ENCODE data around the gene MRPL40.

MRPL40 gene

DNA sequence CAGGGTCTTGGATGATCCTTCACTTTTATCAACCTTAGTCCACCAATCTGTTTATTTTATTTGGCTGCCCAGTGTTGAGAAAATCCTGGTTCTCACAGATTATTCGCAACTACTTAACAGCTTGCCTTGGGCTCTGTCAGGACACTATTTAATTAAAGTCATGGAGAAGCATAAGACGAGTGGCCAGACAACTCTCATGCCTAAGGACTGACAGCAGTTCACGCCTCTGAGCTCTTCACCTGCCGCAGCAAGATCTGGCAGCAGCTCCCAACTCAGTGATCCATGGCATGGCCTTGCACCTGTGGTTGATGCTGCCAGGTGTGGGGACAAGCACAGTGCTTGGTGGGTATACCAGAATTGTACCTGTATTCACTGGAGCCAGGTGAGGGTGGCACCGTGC lies 38.6 kb upstream of the MRPL40 start:
- CTCF ChIA-PET = interaction anchor here (0.9 kb wide), 2 partner anchors 8 to 11 kb away, joined by 6 read pairs; no protein-coding TSS in a partner anchor
- POLR2A ChIA-PET = no interaction called here
- TF ChIP-seq, protein P1, sequence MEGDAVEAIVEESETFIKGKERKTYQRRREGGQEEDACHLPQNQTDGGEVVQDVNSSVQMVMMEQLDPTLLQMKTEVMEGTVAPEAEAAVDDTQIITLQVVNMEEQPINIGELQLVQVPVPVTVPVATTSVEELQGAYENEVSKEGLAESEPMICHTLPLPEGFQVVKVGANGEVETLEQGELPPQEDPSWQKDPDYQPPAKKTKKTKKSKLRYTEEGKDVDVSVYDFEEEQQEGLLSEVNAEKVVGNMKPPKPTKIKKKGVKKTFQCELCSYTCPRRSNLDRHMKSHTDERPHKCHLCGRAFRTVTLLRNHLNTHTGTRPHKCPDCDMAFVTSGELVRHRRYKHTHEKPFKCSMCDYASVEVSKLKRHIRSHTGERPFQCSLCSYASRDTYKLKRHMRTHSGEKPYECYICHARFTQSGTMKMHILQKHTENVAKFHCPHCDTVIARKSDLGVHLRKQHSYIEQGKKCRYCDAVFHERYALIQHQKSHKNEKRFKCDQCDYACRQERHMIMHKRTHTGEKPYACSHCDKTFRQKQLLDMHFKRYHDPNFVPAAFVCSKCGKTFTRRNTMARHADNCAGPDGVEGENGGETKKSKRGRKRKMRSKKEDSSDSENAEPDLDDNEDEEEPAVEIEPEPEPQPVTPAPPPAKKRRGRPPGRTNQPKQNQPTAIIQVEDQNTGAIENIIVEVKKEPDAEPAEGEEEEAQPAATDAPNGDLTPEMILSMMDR (IDR thresholded peaks at IDR 0.05; ENCODE audit: control extremely low read depth, extremely low read depth, low read depth, missing control alignments) = no peak
- no peak for DNase-seq (ENCODE audit: extremely low spot score)

DNA sequence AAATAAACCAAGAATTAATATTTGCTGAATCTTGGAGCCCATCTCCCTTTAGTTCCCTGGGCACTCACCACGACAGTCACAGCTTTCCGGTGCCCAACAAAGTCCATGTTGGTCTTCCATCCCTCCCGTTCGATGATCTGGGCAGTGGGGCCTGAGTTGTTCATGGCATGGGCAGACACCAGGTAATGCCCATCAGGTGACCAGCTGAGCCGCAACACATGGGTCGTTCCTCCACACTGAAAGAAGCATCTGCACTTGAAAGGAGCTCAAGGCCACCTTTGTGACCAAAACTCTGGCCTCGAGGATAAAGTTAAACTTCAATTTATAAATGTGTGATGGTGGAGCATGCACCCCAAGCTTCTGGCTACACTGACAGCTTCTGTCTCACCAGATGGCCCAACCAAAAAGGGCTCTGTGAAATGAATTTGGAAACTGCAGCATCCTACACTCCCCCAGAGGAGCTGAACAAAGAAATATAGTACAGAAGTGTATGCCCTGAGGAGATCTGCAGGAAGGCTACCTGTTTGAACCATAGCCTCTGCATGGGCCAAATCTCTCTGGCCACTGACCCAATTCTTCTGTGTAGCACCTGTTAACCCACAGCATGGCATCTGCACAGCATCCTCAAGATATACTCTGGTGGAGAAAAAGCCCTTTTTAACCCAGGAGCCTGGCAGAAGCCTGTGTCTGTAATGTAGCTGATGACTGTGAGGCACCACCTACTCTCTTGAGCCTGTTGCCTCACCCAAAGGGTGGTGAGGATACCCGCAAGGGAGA lies 37.9 kb upstream of the MRPL40 start:
- CTCF ChIA-PET = interaction anchor here (0.9 to 2.6 kb wide), 5 partner anchors 9 to 14 kb away, joined by 3 to 9 read pairs (median 6); no protein-coding TSS in a partner anchor

DNA sequence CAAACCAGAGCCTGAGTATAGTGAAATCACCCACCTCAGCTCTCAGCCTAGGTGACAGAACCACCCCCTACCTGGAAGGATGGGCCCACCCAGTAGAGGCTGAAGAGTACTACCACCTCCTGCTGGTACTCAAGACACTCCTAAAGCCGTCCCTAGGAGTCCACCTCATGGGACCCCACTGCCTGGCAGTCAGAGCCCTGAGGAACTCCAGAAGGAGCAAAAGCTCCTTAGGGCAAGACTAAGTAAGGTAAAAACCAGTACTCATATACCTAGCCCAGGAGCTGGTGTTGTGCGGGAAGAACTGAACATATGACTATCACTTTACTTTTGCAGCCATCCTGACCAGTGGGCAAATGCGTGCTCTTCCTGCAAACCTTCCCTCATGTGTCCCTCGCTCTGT lies 37.1 kb upstream of the MRPL40 start:
- CTCF ChIA-PET = interaction anchor here (1.2 to 2.6 kb wide), 6 partner anchors 9 to 33 kb away, joined by 3 to 9 read pairs (median 4); no protein-coding TSS in a partner anchor

More for the DNA sequence above, 37.9 kb upstream of the MRPL40 start:
- POLR2A ChIA-PET = no interaction called here
- TF ChIP-seq, protein P1 (IDR thresholded peaks at IDR 0.05; ENCODE audit: control extremely low read depth, extremely low read depth, low read depth, missing control alignments) = no peak
- DNase-seq (ENCODE audit: extremely low spot score) = no peak

DNA sequence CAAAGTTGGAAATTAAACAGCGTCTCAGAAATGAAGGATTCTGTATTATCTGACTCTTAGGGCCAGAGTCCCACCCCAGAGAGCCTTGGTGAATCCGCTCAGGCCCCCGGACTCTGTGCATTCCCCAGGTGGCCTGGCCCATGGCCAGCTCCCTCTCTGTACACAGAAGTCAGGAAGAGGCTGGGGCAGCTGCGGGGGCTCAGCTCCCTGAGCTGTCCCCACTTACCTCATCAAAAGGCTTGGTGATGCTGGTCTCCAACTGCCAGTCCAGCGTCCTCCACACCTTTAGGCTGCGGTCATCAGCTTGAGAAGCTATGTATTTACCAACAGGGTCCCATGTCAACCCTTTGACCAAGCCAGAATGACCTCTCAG lies 35.8 kb upstream of the MRPL40 start:
- no peak for DNase-seq (ENCODE audit: extremely low spot score)
- ChIA-PET CTCF (interaction anchor here (1.0 to 2.6 kb wide), 5 partner anchors 9 to 31 kb away, joined by 3 to 9 read pairs (median 4); no protein-coding TSS in a partner anchor), POLR2A (no interaction called here)
- TF ChIP-seq, protein P1 (IDR thresholded peaks at IDR 0.05; ENCODE audit: control extremely low read depth, extremely low read depth, low read depth, missing control alignments) = no peak

More for the DNA sequence above, 37.1 kb upstream of the MRPL40 start:
- no peak for DNase-seq (ENCODE audit: extremely low spot score)
- POLR2A ChIA-PET = no interaction called here
- TF ChIP-seq, protein P1 (IDR thresholded peaks at IDR 0.05; ENCODE audit: control extremely low read depth, extremely low read depth, low read depth, missing control alignments) = no peak

DNA sequence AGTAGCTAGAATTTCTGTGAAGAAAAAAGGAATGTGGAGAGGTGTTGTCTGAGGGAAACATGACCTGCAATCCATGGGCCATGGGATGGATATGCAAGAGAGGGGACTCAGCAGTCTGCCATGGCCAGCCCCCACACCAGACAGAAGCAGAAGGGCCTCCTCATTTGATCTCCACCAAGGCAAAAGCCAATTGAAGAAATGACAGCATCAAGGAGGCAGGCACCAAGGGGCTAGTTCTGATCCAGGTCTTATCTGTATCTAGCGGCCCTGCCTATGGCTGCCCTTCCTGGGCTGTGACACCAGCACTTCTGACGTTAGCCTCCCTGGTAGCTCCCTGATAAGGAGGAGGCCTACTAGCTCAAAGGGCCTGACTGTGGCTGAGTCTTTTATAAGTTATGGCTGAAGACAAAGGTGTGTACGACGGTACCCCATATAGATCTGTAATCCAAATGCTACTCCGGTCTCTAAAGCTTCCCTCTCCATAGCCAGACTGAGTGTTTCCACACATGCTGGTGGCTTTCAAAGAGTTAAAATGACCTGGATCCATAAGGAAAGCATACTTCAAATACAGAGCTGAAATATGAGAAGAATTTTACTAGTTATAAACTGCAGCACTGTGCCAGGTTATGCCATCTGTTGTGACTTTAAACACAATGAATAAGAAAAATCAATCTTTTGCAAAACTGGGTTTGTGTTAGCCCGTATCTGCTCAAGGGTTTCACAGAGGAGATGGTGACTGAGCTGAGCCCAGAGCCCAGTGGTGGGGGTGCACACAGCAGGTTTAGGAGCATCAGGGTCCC lies 35.2 kb upstream of the MRPL40 start:
- no peak for DNase-seq (ENCODE audit: extremely low spot score)
- TF ChIP-seq, protein P1 (IDR thresholded peaks at IDR 0.05; ENCODE audit: control extremely low read depth, extremely low read depth, low read depth, missing control alignments) = no peak
- POLR2A ChIA-PET = no interaction called here
- CTCF ChIA-PET = interaction anchor here (1.0 to 2.0 kb wide), 4 partner anchors 9 to 97 kb away, joined by 3 to 8 read pairs (median 4); no protein-coding TSS in a partner anchor

DNA sequence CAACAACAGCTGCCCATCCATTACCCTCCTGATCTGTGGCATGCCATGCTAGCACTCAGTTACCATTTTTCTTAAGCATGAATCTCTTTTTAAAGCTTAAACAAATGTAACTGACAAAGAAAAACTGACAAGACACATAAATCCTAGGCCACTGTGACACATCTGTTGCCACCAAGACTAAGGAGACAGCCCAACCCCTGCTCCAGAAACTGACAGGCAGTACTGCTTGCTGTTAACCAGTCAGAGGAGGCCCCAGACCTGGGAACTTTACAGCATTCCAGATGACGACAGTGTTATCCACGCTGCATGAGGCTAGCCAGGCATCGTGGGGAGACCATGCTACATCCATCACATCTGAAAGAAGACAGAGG lies 34.6 kb upstream of the MRPL40 start:
- TF ChIP-seq, protein P1 (IDR thresholded peaks at IDR 0.05; ENCODE audit: control extremely low read depth, extremely low read depth, low read depth, missing control alignments) = no peak
- no peak for DNase-seq (ENCODE audit: extremely low spot score)
- POLR2A ChIA-PET = no interaction called here
- CTCF ChIA-PET = interaction anchor here (1.0 to 1.2 kb wide), 2 partner anchors 10 to 98 kb away, joined by 3 to 4 read pairs; no protein-coding TSS in a partner anchor

Measured in GM10248 (cell line).